OCI-LY1 (cell line): Measurements from ENCODE around the gene TET2.

Experiments
- H2AFZ ChIP-seq: fragments of 200-600 bp; sonication (generic), shearing (Covaris generic); 2 replicates; pipeline ENCODE4 v1.6.0; 2014; ENCODE audit warnings: antibody characterized with exemption, mild to moderate bottlenecking, low read length
- H3F3A ChIP-seq: fragments of 200-600 bp; sonication (generic), shearing (Covaris generic); 2 replicates; pipeline ENCODE4 v1.6.0; 2014; ENCODE audit warnings: mild to moderate bottlenecking, antibody characterized with exemption, low read length, moderate library complexity; ENCODE audit not compliant: insufficient read depth
- H3K27ac ChIP-seq: fragments of 200-600 bp; sonication (generic); 2 replicates; pipeline ENCODE4 v1.5.1; 2014; ENCODE audit warnings: low read length, mixed run types, mild to moderate bottlenecking, low read depth; ENCODE audit not compliant: poor library complexity, severe bottlenecking
- H3K27me3 ChIP-seq: fragments of 200-600 bp; sonication (generic); 2 replicates; pipeline ENCODE4 v1.6.0; 2014; ENCODE audit warnings: antibody characterized with exemption, mild to moderate bottlenecking, low read length, moderate library complexity; ENCODE audit not compliant: insufficient read depth
- H3K36me3 ChIP-seq: fragments of 200-600 bp; sonication (generic); 2 replicates; pipeline ENCODE4 v1.6.1; 2014; ENCODE audit warnings: mild to moderate bottlenecking, antibody characterized with exemption, low read length, moderate library complexity, mixed read lengths; ENCODE audit not compliant: insufficient read depth
- H3K4me1 ChIP-seq: fragments of 200-600 bp; sonication (generic); 2 replicates; pipeline ENCODE4 v1.5.1; 2014; ENCODE audit warnings: mild to moderate bottlenecking, low read length, moderate library complexity; ENCODE audit not compliant: insufficient read depth, severe bottlenecking
- H3K4me2 ChIP-seq: fragments of 200-600 bp; sonication (generic), shearing (Covaris generic); 2 replicates; pipeline ENCODE4 v1.6.1; 2014; ENCODE audit warnings: low read length
- H3K4me3 ChIP-seq: fragments of 200-600 bp; sonication (generic); 2 replicates; pipeline ENCODE4 v1.5.1; 2014; ENCODE audit warnings: low read length, low read depth, mild to moderate bottlenecking, mixed read lengths; ENCODE audit not compliant: poor library complexity, severe bottlenecking
- H3K79me2 ChIP-seq: fragments of 200-600 bp; shearing (Covaris generic); 2 replicates; pipeline ENCODE4 v1.6.1; 2016; ENCODE audit warnings: mixed run types, low read length, mixed read lengths; ENCODE audit not compliant: insufficient read depth
- H3K9ac ChIP-seq: fragments of 200-600 bp; sonication (generic), shearing (Covaris generic); 2 replicates; pipeline ENCODE4 v1.6.1; 2014; ENCODE audit warnings: mild to moderate bottlenecking, low read length, mixed read lengths
- H3K9me2 ChIP-seq: fragments of 200-600 bp; sonication (generic), shearing (Covaris generic); 2 replicates; pipeline ENCODE4 v1.6.1; 2014; ENCODE audit warnings: low read depth, mild to moderate bottlenecking, low read length, mixed read lengths
- H3K9me3 ChIP-seq: fragments of 200-600 bp; shearing (Covaris generic); 2 replicates; pipeline ENCODE4 v1.6.1; 2014; ENCODE audit warnings: low read length, mixed read lengths
- H4K20me1 ChIP-seq: fragments of 200-600 bp; sonication (generic), shearing (Covaris generic); 2 replicates; pipeline ENCODE4 v1.6.0; 2016; ENCODE audit warnings: mild to moderate bottlenecking, low read length; ENCODE audit not compliant: insufficient read depth
- EZH2 ChIP-seq: fragments of 200-600 bp; sonication (generic), shearing (Covaris generic); IDR thresholded peaks from 2 replicates; pipeline ENCODE4 v1.8.0; 2017; ENCODE audit warnings: borderline replicate concordance, mixed run types, mild to moderate bottlenecking, antibody characterized with exemption, low read length, moderate library complexity, mixed read lengths
- TF ChIP-seq, protein P1 (sequence below): fragments of 200-600 bp; sonication (generic), shearing (Covaris generic); IDR thresholded peaks from 2 replicates; pipeline ENCODE4 v1.5.1; 2017; ENCODE audit warnings: mild to moderate bottlenecking, antibody characterized with exemption, low read length, moderate library complexity, mixed read lengths

TET2 gene

DNA sequence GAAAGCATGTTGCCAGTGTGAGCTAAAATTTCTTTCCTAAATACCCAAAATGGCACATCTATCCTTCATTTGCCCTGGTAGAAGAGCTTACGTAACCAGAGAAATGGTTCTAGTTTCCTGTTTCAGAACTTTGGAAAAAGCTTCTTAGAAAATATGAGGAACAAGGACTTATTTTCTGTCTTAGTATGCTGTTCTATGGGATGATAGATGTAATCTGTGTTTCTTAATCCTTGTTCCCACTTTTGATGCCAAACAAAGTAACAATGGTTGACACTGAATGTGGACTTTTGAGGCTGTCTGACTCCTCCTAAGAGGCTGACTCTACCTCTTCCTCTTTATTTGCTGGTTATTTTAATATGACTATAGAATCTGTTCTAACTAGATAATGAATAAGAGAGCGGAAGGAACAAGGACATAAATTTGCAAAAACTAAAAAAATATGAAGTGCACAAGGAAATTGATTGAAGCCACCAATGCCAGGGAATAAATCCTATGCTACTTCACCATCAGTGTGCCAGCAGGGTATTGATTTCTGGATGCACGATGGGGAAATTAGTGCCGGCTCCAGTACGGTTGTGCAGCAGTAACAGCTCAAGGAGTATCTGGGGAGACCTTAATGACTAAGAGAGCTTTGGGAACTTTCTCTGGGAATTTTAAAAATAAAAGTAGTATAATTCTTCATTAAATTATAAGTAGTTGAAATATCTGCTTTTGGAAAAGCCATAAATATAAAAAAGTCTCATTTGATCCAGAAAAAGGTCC is 39.4 kb upstream of the TET2 start:
- H3K27ac ChIP-seq: no peak overlapping the region
- no peak overlapping the region for H3K4me3 ChIP-seq
- H3K4me1 ChIP-seq: no peaks in the 10 kb centered on the region
- H3K9me2 ChIP-seq: no peaks in the 10 kb centered on the region
- no peaks in the 10 kb centered on the region for H3K79me2 ChIP-seq
- no peaks in the 10 kb centered on the region for H3K36me3 ChIP-seq
- no peaks in the 10 kb centered on the region for H3K9me3 ChIP-seq
- H3K27me3 ChIP-seq: no peaks in the 10 kb centered on the region
- H3K4me2 ChIP-seq: no peak overlapping the region
- no peak overlapping the region for H2AFZ ChIP-seq
- no peak for TF ChIP-seq EZH2
- TF ChIP-seq, protein P1, sequence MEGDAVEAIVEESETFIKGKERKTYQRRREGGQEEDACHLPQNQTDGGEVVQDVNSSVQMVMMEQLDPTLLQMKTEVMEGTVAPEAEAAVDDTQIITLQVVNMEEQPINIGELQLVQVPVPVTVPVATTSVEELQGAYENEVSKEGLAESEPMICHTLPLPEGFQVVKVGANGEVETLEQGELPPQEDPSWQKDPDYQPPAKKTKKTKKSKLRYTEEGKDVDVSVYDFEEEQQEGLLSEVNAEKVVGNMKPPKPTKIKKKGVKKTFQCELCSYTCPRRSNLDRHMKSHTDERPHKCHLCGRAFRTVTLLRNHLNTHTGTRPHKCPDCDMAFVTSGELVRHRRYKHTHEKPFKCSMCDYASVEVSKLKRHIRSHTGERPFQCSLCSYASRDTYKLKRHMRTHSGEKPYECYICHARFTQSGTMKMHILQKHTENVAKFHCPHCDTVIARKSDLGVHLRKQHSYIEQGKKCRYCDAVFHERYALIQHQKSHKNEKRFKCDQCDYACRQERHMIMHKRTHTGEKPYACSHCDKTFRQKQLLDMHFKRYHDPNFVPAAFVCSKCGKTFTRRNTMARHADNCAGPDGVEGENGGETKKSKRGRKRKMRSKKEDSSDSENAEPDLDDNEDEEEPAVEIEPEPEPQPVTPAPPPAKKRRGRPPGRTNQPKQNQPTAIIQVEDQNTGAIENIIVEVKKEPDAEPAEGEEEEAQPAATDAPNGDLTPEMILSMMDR: no peak
- no peak overlapping the region for H3K9ac ChIP-seq
- H4K20me1 ChIP-seq: no peaks in the 10 kb centered on the region
- no peaks in the 10 kb centered on the region for H3F3A ChIP-seq

DNA sequence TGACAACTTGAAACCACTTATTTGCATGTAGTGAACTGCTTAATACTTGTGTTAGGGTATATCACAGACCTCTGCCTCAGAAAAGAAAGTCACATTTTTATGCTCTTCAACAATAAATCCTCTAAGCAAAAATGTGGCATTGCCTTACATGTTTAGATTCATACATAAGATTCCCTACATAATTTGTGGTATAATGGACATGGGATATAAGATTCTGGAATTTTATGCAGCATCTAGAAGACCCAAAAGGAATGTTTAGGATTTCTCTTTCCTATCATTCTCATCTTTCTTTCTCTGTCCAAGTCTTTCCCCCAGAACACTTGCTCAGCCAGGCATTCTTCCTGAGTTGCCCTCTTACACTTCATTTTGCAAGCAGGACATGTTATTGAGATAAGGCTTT is 37.7 kb upstream of the TET2 start:
- Histone ChIP-seq H3K27me3 (no peaks in the 10 kb centered on the region), H2AFZ (no peak overlapping the region), H3K4me2 (no peak overlapping the region), H4K20me1 (no peaks in the 10 kb centered on the region), H3K79me2 (no peaks in the 10 kb centered on the region), H3K4me3 (no peak overlapping the region), H3K9ac (no peak overlapping the region), H3K9me3 (no peaks in the 10 kb centered on the region), H3K36me3 (no peaks in the 10 kb centered on the region), H3K9me2 (no peaks in the 10 kb centered on the region), H3K4me1 (no peaks in the 10 kb centered on the region), H3K27ac (no peak overlapping the region), H3F3A (no peaks in the 10 kb centered on the region)
- no peak for TF ChIP-seq EZH2
- TF ChIP-seq, protein P1: no peak

- Histone ChIP-seq H3K9me3 (no peaks in the 10 kb centered on the region), H3K79me2 (no peaks in the 10 kb centered on the region), H3F3A (no peaks in the 10 kb centered on the region), H3K4me1 (no peaks in the 10 kb centered on the region), H2AFZ (no peak overlapping the region), H3K27me3 (no peaks in the 10 kb centered on the region), H3K9me2 (no peaks in the 10 kb centered on the region), H3K36me3 (no peaks in the 10 kb centered on the region), H4K20me1 (no peaks in the 10 kb centered on the region), H3K27ac (no peak overlapping the region), H3K4me2 (no peak overlapping the region), H3K4me3 (no peak overlapping the region), H3K9ac (no peak overlapping the region)
- TF ChIP-seq, protein P1: no peak
- no peak for TF ChIP-seq EZH2
Observed at GRCh38 chr4:105112274-105112673, 34.4 kb upstream of the TET2 start.
